HG02981 (cell line): ENCODE measurements around the gene GON7.
"Not testable (repeated sequence)": the region's sequence is repeated elsewhere in the genome, so short reads cannot be mapped to it uniquely, and the experiment has no call there.

Source experiments
- ATAC-seq: cut with Tn5 transposase; IDR thresholded peaks from one replicate; pipeline ENCODE4 v1.9.1; 2021; ENCODE audit warnings: mild to moderate bottlenecking, moderate library complexity; ENCODE audit not compliant: unreplicated experiment

The GON7 gene, protein sequence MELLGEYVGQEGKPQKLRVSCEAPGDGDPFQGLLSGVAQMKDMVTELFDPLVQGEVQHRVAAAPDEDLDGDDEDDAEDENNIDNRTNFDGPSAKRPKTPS

DNA sequence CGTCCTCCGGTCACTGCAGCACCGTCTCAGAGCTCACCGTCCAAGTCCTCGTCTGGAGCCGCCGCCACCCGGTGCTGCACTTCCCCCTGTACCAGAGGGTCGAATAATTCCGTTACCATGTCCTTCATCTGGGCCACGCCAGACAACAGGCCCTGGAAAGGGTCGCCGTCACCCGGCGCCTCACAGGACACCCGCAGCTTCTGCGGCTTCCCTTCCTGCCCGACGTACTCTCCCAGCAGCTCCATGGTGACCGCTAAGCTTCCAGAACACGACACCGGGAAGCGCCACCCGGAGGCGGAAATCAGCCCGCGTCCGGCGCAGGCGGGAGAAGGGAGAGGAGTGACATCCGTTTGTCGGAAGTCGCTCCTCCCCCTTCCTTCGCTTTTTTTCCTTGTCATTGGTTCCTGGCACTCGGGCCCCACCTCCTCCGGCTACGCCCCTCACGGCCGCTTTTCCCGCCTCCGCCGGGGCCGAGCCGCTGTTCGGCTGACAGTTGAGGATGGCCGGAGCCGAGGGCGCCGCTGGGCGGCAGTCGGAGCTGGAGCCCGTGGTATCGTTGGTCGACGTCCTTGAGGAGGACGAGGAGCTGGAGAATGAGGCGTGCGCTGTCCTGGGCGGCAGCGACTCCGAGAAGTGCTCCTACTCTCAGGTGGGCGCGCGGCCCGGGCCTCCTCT lies at the start of gene GON7, which contains the start of gene UBR7:
Gene GON7 (minus strand): TSS at position 273 of the 675 bp plus-strand sequence. CDS start 28 bp downstream, at position 245.
Gene UBR7 (plus strand): TSS at position 464 of the 675 bp plus-strand sequence. CDS start 36 bp downstream, at position 500.
- peak; percentile 83 for ATAC-seq

- ATAC-seq, result no peak
Observed at GRCh38 chr14:93249128-93249831, 42.4 kb upstream of the GON7 start.

DNA sequence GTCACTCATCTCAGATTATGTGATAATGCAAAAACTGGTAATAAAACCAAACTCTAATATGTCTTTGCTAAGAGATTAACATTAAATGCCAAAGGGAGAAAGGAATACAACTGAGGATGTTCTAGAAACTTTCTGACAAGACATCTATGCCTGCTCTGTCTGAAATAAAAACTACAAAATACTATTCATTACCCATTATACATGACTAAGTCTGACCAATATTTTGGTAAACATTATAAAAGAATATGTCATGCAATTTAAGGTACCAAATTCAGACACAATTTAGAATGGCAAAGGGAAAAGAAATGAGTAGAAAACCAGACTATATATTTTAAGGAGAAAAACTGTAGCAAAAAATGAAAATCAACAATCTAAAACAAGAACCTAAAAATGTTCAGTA lies 39.7 kb upstream of the GON7 start:
- ATAC-seq, result no peak

DNA sequence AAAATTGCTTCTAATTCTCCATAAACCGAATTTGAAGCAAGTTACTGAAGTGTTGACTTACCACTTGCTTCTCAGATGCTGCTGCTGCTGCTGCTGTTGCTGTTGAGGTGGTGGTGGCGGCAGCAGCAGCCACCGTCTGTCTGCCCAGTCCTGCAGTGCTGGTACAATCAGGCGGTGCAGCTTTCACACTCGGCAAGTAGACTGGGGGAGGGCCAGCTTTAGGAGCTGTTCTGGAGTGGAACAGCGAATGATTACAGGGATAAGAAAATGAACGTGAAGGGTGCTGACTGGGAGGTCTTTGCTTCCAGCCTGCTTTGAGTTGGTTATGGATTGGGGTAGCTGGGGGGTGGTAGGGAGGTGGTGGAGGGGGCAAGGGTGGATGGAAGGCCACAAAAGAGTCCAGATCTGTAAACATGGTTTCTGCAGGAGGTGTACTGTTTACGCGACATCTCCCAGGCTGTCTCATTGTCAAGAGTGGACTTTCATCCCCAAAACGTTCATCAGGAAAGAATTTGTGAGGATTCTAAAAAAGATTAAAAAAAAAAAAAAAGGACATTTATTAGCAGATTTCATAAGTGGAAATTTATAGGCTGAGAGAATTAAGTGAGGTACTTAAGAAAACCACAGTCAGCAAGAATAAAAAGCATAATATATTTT lies 39.0 kb upstream of the GON7 start:
- ATAC-seq, result no peak

DNA sequence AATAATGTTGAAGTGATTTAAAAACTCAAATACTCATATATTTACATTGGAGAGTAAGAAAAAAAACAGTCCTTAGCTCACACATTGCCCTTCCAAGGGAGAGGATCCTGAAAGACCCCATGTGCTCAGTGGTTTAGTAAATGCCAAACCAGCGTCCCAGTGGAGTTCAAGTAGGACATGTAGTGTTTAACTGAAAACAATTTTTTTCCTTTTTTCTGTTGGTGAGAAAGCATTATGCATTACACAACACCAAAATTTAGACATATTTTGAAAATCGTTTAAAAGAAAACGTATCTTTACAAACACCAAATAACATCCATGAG lies 33.8 kb upstream of the GON7 start:
- no peak for ATAC-seq

DNA sequence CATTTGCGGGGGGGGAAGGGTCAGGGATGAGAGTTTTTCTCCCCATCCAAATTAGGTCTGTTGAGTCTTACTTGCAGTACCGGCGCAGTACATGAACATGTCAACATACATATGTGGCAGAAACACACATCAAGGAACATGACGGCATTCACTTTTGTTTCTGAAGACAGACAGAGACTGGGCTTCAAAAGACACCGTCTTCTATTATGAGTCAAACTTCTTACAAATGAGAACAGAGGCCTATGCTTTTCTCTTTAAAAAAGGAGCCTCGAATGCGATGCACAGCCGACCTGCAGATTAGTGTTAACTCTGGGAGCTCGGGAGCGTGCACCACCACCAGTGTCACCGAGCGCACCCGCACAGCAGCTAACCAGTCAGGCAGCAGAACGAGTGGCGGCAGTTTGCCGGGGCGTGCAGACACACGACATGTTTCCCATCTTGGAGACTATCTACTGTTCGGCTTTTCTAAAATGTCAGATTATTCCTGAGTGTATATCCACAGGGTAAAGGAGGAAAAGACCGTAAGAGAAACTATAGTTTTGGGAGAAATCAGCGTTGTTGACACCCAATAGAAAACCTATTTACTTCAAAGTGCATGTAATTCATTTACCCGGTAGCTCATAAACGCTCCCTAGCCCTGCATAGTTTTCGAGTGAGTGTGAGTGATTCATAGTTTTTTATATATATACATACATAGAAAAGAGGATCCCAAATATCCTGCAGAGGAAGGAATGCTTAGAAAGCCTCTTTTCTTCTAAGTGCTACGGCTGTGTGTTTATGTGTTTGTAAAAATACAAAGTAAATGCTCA lies 33.2 kb upstream of the GON7 start:
- no peak for ATAC-seq

- no peak for ATAC-seq
Observed at GRCh38 chr14:93234798-93235197, 27.9 kb upstream of the GON7 start.

DNA sequence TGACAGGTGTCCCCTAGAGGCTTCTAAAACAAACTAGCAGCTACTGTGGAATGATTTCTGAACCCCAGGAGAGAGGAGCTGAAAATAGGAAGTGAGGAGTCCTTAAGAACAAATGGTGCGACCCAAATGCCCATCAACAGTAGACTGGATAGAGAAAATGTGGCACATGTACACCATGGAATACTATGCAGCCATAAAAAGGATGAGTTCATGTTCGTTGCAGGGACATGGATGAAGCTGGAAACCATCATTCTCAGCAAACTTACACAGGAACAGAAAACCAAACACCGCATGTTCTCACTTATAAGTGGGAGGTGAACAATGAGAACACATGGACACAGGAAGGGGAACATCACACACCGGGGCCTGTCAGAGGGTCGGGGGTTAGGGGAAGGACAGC lies 26.2 kb upstream of the GON7 start:
- ATAC-seq, result not testable (repeated sequence)

- ATAC-seq, result no peak
Observed at GRCh38 chr14:93232159-93232558, 25.3 kb upstream of the GON7 start.

DNA sequence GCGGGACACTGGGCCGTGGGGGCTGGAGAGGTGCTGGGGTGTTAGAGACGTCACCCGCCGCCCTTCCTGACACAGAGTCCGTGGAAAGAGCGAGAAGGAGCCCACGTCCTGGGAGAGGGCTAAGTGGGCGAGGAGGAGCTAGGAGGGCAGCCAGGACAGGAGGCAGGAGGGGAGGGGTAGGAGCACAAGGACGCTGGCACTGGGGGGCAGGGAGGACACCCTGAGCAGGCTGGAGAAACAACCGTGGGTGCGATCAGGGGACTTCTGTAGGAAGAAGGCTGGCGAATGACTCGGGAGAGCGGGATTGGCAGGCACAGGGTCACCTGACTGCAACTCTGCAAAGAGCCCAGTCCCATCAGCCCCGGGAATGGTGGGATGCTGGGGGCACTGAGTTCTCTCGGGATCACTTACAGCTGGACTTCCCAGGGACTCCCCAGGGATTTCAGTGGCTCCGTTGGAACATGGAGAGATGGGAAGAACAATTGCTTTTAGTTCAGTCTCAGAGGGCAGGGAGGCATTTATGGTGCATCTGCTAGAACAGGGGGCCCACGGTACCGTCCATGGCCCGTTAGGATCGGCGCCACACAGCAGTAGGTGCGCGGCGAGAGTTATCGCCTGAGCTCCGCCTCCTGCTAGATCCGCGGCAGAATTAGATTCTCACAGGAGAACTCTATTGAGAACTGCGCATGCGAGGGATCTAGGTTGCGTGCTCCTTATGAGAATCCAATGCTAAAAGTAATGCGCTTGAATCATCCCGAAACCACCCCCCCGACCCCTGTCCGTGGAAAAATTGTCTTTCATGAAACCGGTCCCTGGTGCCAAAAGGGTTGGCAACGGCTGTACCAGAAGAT lies 24.5 kb upstream of the GON7 start:
- no peak for ATAC-seq

- ATAC-seq, result no peak
Observed at GRCh38 chr14:93230539-93230938, 23.7 kb upstream of the GON7 start.

DNA sequence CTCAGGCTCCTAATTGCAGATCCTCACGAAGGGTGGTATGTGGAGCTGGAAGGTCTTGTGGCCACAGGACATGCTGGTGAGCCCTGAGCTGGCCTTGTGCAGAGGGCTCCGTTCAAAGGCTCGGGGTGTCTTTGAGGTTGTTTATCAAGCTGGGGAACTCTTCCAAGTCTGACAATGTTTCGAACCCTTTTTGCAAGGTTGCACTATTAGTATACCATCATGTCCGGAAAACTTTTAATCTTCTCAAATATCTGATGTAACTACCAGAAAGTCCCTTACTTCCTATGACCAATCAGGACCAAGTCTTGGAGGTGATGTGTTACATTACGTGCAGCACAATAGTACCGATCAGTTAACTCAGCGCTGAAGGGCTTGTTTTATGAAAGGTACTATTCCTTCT lies 21.7 kb upstream of the GON7 start:
- ATAC-seq, result no peak

- no peak for ATAC-seq
Observed at GRCh38 chr14:93223565-93223964, 16.7 kb upstream of the GON7 start.

DNA sequence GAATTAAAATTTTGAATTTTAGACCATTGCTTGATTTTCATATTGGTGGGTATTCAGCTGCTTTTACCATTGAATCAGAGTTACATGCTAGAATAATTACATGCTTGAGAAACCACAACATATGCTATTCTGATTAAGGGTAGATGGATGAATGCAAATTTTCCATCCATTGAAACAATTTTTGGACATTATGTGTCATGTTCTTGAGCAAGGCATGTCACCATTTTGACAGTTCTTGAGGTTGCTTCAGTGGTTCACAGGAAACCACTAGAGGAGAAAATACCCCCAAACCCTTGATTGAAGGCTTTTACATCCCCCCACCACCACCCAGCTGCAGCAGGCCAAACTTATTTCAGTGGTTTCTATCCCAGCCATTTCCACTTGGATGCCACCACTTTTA lies 13.6 kb upstream of the GON7 start:
- no peak for ATAC-seq

GRCh38 chr14:93219103-93219726 lies 12.3 kb upstream of the GON7 start:
- peak; percentile 56 for ATAC-seq

GRCh38 chr14:93214598-93214997 lies 7.7 kb upstream of the GON7 start:
- ATAC-seq, result no peak

GRCh38 chr14:93212432-93212831 lies 5.6 kb upstream of the GON7 start:
- ATAC-seq, result peak; percentile 53

DNA sequence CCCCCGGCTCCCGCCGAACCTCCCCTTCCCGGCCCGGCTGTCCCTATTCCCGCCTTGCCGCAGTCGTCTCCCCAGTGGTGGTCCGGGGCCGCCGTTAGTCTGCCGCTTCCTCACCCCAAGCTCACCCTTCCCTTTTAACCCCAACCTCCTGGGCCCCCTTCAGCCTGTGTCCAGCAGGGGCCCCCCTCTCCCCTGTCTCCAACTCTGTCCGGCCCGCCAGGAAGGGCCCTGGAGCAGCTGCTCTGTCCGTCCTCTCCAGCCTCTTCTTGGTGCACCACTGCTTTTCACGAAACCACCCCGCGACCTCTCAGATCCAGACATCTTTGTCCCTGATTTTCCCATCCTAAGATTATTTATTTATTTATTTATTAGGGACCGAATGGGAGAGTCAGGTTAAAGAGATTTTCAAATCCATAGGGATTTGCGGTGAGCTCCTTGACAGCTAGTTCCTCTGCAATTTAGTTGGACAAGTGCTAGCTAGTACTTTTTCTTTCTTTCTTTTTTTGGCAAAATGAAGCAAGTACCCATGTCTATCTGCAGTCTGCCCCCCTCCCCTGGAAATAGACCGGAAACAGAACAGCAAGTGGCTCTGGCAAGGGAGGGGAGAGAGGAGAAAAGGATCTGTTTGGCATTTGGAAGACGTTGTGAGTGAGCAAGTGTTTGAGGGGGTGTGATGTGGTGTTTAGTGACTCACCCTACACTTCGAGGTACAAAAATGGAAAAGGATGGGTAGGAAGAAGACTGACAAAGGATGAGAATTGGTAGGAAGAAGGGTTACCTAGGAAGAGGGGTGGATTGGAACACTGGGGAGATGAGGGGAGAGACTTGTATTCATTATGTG lies 823 bp upstream of the GON7 start:
- ATAC-seq, result peak; percentile 37
